ENCODE measurements around the gene HEG1.

GRCh38 chr3:125031544-125031943, 24.3 kb downstream of the HEG1 start:
- TF ChIP-seq POLR2AphosphoS5 (IDR thresholded peaks at IDR 0.05; ENCODE audit: insufficient read depth, low read depth, low read length) (no peak), CTCF (IDR thresholded peaks at IDR 0.05; ENCODE audit: extremely low read depth in 1 of 2, insufficient read depth in 1 of 2, low read depth in 1 of 2, low read length in 2 of 2) (no peak), FOS (IDR thresholded peaks at IDR 0.05; ENCODE audit: borderline replicate concordance, insufficient read depth, low read length) (no peak), EZH2 (IDR thresholded peaks at IDR 0.05; ENCODE audit: borderline replicate concordance, low read depth, low read length, severe bottlenecking) (no peak)
- TF ChIP-seq, protein P1, sequence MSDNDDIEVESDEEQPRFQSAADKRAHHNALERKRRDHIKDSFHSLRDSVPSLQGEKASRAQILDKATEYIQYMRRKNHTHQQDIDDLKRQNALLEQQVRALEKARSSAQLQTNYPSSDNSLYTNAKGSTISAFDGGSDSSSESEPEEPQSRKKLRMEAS (IDR thresholded peaks at IDR 0.05; ENCODE audit: insufficient read depth, insufficient read length), result no peak
